HepG2 (cell line): ENCODE data around the gene COL4A2. TPM values are rescaled to one million over a fixed set of nuclear protein-coding genes. Genes with fewer than 3 reads are reported as not detected.

Experiments used
- ATAC-seq: fragments of 200-7000 bp; cut with Tn5 transposase; 3 replicates; pipeline ENCODE4 v1.9.1; 2020; ENCODE audit warnings: mild to moderate bottlenecking, moderate library complexity
- BruUV-seq: library from RNA; stranded (reverse); fragments of 400-500 nt; replicated peaks from 2 replicates; lab custom pipeline; 2021; lab: Mats Ljungman, UMichigan
- CTCF ChIA-PET: fragments of 300-600 bp; formaldehyde crosslinking; extraction: SDS; loops from one replicate; lab custom pipeline; 2021; ENCODE audit warnings: low total read pairs, inconsistent platforms, low intra/inter-chr PET ratio; lab: Yijun Ruan, JAX
- POLR2A ChIA-PET: fragments of 350-600 bp; sonication (Branson Sonifier 250); formaldehyde crosslinking; loops from one replicate; lab custom pipeline; 2020; ENCODE audit warnings: antibody characterized with exemption, inconsistent platforms; lab: Yijun Ruan, JAX
- DNase-seq: peaks from one replicate; pipeline ENCODE4 v3.0.0-alpha.2; 2015; ENCODE audit warnings: low spot score
- FAIRE-seq: peaks from 3 replicates; lab custom pipeline; 2011; peaks lifted over from hg19 to GRCh38; lab: Jason Lieb, UNC
- H2AFZ ChIP-seq: one replicate; pipeline ENCODE4 v1.6.1; 2011; ENCODE audit warnings: low read length, inconsistent platforms
- H3K27ac ChIP-seq: fragments of 300-600 bp; 3 replicates; pipeline ENCODE4 v1.8.0; 2011; ENCODE audit warnings: mixed run types, mild to moderate bottlenecking, mixed read lengths, low read length, inconsistent platforms; ENCODE audit not compliant: insufficient read depth; ENCODE audit errors: extremely low read length
- H3K27me3 ChIP-seq, 2 experiments: fragments of 200-600 bp in 1 of 2; 2 replicates in 1 of 2; 3 replicates in 1 of 2; pipeline versions ENCODE4 v1.6.0 to v1.8.0; 2011; ENCODE audit warnings: low read length in 2 of 2, mild to moderate bottlenecking in 2 of 2, moderate library complexity in 2 of 2, inconsistent platforms in 1 of 2; ENCODE audit not compliant: insufficient read depth in 2 of 2, control insufficient read depth in 1 of 2
- H3K36me3 ChIP-seq, 2 experiments: fragments of 200-600 bp in 1 of 2; replicated peaks in 1 of 2; 2 replicates in 1 of 2; 3 replicates in 1 of 2; pipeline versions ENCODE4 v1.5.1 to v1.8.0; 2011; ENCODE audit warnings: low read length in 2 of 2, inconsistent platforms in 1 of 2; ENCODE audit not compliant: insufficient read depth in 2 of 2, control insufficient read depth in 1 of 2
- H3K4me1 ChIP-seq: 2 replicates; pipeline ENCODE4 v1.5.1; 2012; ENCODE audit warnings: low read length, inconsistent platforms; ENCODE audit not compliant: insufficient read depth
- H3K4me2 ChIP-seq: 2 replicates; pipeline ENCODE4 v1.6.0; 2011; ENCODE audit warnings: low read depth, low read length, inconsistent platforms
- H3K4me3 ChIP-seq, 3 experiments: fragments of 200-600 bp in 1 of 3; sonication (generic), shearing (Covaris generic) in 1 of 3; replicated peaks in 1 of 3; 2 replicates each; pipeline ENCODE4 v1.5.1; 2011 to 2016; ENCODE audit warnings: low read length in 3 of 3, inconsistent platforms in 2 of 3, low read depth in 2 of 3, mild to moderate bottlenecking in 2 of 3, control low read depth in 1 of 3, mixed read lengths in 1 of 3; ENCODE audit not compliant: insufficient read depth in 1 of 3
- H3K79me2 ChIP-seq: one replicate; pipeline ENCODE4 v1.6.1; 2011; ENCODE audit warnings: low read length, inconsistent platforms; ENCODE audit not compliant: insufficient read depth
- H3K9ac ChIP-seq: 2 replicates; pipeline ENCODE4 v1.6.0; 2011; ENCODE audit warnings: mild to moderate bottlenecking, low read depth, low read length, inconsistent platforms; ENCODE audit not compliant: insufficient read depth
- H3K9me3 ChIP-seq: 2 replicates; pipeline ENCODE4 v1.5.1; 2012; ENCODE audit warnings: mild to moderate bottlenecking, low read length
- H4K20me1 ChIP-seq: 2 replicates; pipeline ENCODE4 v1.6.0; 2011; ENCODE audit warnings: inconsistent platforms, mild to moderate bottlenecking, low read length, moderate library complexity; ENCODE audit not compliant: insufficient read depth
- ASH2L ChIP-seq: fragments of 300-600, 200-600 bp; sonication (generic); IDR thresholded peaks from 2 replicates; pipeline ENCODE4 v1.7.0; 2017; ENCODE audit warnings: low read depth, mild to moderate bottlenecking, moderate library complexity, mixed read lengths, low read length; ENCODE audit not compliant: insufficient read length
- ETV6 ChIP-seq: sonication (generic); formaldehyde crosslinking; conservative IDR thresholded peaks from 2 replicates; pipeline ENCODE4 v1.4.0; 2020; ENCODE audit warnings: missing genetic modification reagents
- HOXA3 ChIP-seq: sonication (generic); formaldehyde crosslinking; IDR thresholded peaks from 2 replicates; pipeline ENCODE4 v1.5.0; 2020; ENCODE audit warnings: missing genetic modification reagents
- LCORL ChIP-seq, 2 experiments: fragments of 450-650 bp in 1 of 2; sonication (generic) in 1 of 2; formaldehyde crosslinking in 1 of 2; IDR thresholded peaks; 2 replicates each; pipeline versions ENCODE4 v1.5.0 to v1.6.1; 2017 to 2020; ENCODE audit warnings: antibody characterized with exemption in 1 of 2, missing genetic modification reagents in 1 of 2
- NPAS2 ChIP-seq: sonication (generic); formaldehyde crosslinking; IDR thresholded peaks from 2 replicates; pipeline ENCODE4 v1.8.0; 2022; ENCODE audit warnings: mild to moderate bottlenecking, missing genetic modification reagents, borderline replicate concordance
- NR2F1 ChIP-seq, 2 experiments: fragments of 450-650 bp in 1 of 2; formaldehyde crosslinking in 1 of 2; IDR thresholded peaks; 2 replicates each; pipeline versions ENCODE4 v1.5.0 to v1.6.1; 2016 to 2020; ENCODE audit warnings: mild to moderate bottlenecking in 1 of 2, missing compliant biosample characterization in 1 of 2, missing genetic modification reagents in 1 of 2, moderate library complexity in 1 of 2
- PHF20 ChIP-seq: sonication (generic); formaldehyde crosslinking; IDR thresholded peaks from 2 replicates; pipeline ENCODE4 v1.5.0; 2020; ENCODE audit warnings: mild to moderate bottlenecking, missing genetic modification reagents
- ZNF543 ChIP-seq: sonication (generic); formaldehyde crosslinking; IDR thresholded peaks from 2 replicates; pipeline ENCODE4 v1.4.0; 2020; ENCODE audit warnings: mild to moderate bottlenecking, missing genetic modification reagents
- ZNF678 ChIP-seq: sonication (generic); formaldehyde crosslinking; IDR thresholded peaks from 2 replicates; pipeline ENCODE4 v1.4.0; 2020; ENCODE audit warnings: mild to moderate bottlenecking, missing genetic modification reagents
- WGBS: methylation state at CpG from one replicate; pipeline ENCODE4 v1.1.6; 2017; ENCODE audit warnings: low lambda C conversion rate; 5-methylcytosine and 5-hydroxymethylcytosine counted together
- in situ Hi-C: cut with HindIII; loops from 2 replicates; pipeline ENCODE4 v1.10.0; 2017; ENCODE audit warnings: low pct_unique_long_range_greater_than_20kb; ENCODE audit not compliant: extremely low pct_ligation_motif_present
- intact Hi-C: fragments of 100-400 bp; cut with micrococcal nuclease; formaldehyde crosslinking; loops from one replicate; pipeline ENCODE4 v1.10.0; 2022; ENCODE audit not compliant: unreplicated experiment
- polyA plus RNA-seq, 8 experiments: library from polyadenylated mRNA; depleted of rRNA in 3 of 8; stranded (reverse) in 7 of 8; unstranded in 1 of 8; fragments of >200 nt; fragmentation: Illumina TruSeq in 4 of 8; extraction: Trizol in 4 of 8; gene quantifications; 2 replicates each; pipeline versions ENCODE4 v1.2.1 to v1.2.3, GENCODE V29; 2011 to 2016; ENCODE audit warnings: low read depth in 4 of 8, missing spikeins in 1 of 8, mixed read lengths in 1 of 8; ENCODE audit not compliant: insufficient read depth in 1 of 8
- total RNA-seq, 5 experiments: library from RNA; depleted of rRNA; stranded (reverse); fragments of >200 nt; fragmentation: Illumina TruSeq; extraction: Trizol; gene quantifications; 2 replicates each; pipeline ENCODE4 v1.2.3, GENCODE V29; 2016; ENCODE audit warnings: low read depth in 1 of 5
- TF ChIP-seq, protein P1 (sequence below): fragments of 450-650 bp; IDR thresholded peaks from 2 replicates; pipeline ENCODE4 v1.6.1; 2016
- TF ChIP-seq, protein P2 (sequence below): sonication (generic); formaldehyde crosslinking; IDR thresholded peaks from 2 replicates; pipeline ENCODE4 v1.9.0; 2021; ENCODE audit warnings: missing genetic modification reagents, borderline replicate concordance
- TF ChIP-seq, protein P3 (sequence below): sonication (generic); formaldehyde crosslinking; IDR thresholded peaks from 2 replicates; pipeline ENCODE4 v1.8.1; 2023; ENCODE audit warnings: mild to moderate bottlenecking, missing genetic modification reagents

Gene COL4A2
- total and polyA plus RNA-seq, 2 of the 13 experiments (the other 11 are each of a cell fraction or from before 2014, with no cell fraction given) = 0.22 to 1.9 TPM

DNA sequence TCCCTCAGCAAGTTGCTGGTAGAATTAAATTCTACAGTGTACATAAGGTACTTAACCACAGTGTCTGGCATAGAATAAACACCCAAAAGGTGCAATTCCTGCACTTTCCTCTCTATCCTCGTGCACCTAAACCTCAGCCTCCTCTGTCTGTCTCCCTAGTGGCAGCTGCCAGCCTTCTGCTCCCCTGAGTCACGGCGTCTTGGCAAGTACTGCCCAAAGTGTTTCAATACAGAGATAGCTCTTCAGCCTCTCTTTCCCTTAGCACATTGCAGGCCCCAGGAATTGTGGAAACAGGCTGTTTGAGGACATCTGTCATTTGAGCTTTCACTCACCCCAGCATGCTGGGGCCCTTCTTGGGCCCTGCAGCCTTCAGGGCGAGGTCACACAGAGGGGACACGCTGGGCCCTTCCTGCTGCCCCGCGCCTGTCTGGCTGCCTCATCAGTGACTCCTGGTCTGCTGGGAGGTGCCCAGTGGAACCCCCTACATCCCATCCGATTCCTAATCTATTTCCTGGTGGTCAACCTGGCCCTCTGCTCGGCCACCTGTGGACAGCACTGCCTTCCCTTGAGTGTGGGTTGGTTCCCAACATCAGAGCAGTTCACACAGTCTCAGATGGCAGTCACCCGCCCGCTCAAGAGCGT lies 19.3 kb downstream of the COL4A2 start (continued):
- no peak for TF ChIP-seq LCORL (IDR thresholded peaks at IDR 0.05)
- TF ChIP-seq LCORL (CRISPR knock-in tag; IDR thresholded peaks at IDR 0.05) = no peak

GRCh38 chr13:110327051-110327721 lies 20.1 kb downstream of the COL4A2 start:
- Histone ChIP-seq H4K20me1 (no peaks in the 10 kb centered on the region), H3K9ac (no peak overlapping the region), H3K4me2 (no peak overlapping the region), H3K4me1 (no peaks in the 10 kb centered on the region), H3K79me2 (no peaks in the 10 kb centered on the region), H3K36me3 (no peaks in the 10 kb centered on the region), H2AFZ (no peak overlapping the region), H3K27me3 (peaks cover 1 to 67% of the 10 kb centered on the region in 2 experiments; a peak in 4 of 5 replicates), H3K9me3 (no peaks in the 10 kb centered on the region), H3K27ac (no peak overlapping the region), H3K4me3 (no peak overlapping the region)
- TF ChIP-seq, protein P1, sequence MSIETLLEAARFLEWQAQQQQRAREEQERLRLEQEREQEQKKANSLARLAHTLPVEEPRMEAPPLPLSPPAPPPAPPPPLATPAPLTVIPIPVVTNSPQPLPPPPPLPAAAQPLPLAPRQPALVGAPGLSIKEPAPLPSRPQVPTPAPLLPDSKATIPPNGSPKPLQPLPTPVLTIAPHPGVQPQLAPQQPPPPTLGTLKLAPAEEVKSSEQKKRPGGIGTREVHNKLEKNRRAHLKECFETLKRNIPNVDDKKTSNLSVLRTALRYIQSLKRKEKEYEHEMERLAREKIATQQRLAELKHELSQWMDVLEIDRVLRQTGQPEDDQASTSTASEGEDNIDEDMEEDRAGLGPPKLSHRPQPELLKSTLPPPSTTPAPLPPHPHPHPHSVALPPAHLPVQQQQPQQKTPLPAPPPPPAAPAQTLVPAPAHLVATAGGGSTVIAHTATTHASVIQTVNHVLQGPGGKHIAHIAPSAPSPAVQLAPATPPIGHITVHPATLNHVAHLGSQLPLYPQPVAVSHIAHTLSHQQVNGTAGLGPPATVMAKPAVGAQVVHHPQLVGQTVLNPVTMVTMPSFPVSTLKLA = no peak
- TF ChIP-seq PHF20 (CRISPR knock-in tag) (no peak), NR2F1 (CRISPR knock-in tag; IDR thresholded peaks at IDR 0.05) (no peak), NPAS2 (CRISPR knock-in tag) (no peak), ETV6 (CRISPR knock-in tag) (no peak), HOXA3 (CRISPR knock-in tag) (no peak), ASH2L (no peak), ZNF543 (CRISPR knock-in tag) (no peak), ZNF678 (CRISPR knock-in tag) (no peak)
- TF ChIP-seq, protein P2, sequence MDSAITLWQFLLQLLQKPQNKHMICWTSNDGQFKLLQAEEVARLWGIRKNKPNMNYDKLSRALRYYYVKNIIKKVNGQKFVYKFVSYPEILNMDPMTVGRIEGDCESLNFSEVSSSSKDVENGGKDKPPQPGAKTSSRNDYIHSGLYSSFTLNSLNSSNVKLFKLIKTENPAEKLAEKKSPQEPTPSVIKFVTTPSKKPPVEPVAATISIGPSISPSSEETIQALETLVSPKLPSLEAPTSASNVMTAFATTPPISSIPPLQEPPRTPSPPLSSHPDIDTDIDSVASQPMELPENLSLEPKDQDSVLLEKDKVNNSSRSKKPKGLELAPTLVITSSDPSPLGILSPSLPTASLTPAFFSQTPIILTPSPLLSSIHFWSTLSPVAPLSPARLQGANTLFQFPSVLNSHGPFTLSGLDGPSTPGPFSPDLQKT (CRISPR knock-in tag) = no peak
- TF ChIP-seq, protein P3, sequence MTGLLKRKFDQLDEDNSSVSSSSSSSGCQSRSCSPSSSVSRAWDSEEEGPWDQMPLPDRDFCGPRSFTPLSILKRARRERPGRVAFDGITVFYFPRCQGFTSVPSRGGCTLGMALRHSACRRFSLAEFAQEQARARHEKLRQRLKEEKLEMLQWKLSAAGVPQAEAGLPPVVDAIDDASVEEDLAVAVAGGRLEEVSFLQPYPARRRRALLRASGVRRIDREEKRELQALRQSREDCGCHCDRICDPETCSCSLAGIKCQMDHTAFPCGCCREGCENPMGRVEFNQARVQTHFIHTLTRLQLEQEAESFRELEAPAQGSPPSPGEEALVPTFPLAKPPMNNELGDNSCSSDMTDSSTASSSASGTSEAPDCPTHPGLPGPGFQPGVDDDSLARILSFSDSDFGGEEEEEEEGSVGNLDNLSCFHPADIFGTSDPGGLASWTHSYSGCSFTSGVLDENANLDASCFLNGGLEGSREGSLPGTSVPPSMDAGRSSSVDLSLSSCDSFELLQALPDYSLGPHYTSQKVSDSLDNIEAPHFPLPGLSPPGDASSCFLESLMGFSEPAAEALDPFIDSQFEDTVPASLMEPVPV (CRISPR knock-in tag) = no peak
- ChIA-PET CTCF (no interaction called here), POLR2A (no interaction called here)
- FAIRE-seq (no peak), DNase-seq (no peak), ATAC-seq (no peak)
- intact Hi-C loops = no loop called here
- BruUV-seq = no TSS peak
- in situ Hi-C loops = no loop called here
- 17% methylated on average over 7 of the region's 7 CpGs for WGBS
